GM19238 (cell line): ENCODE results near the gene TRIM15.
"Not testable (repeated sequence)": the region's sequence is repeated elsewhere in the genome, so short reads cannot be mapped to it uniquely, and the experiment has no call there.

Experiments used
- DNase-seq: peaks from one replicate; pipeline ENCODE4 v3.0.0; 2011; ENCODE audit warnings: low spot score; ENCODE audit not compliant: insufficient read length

The TRIM15 gene

GRCh38 chr6:30163090-30163917 lies at the start of gene TRIM15:
TRIM15 (plus strand) TSS chr6:30163546; CDS start chr6:30163685, 139 bp downstream.
- no peak for DNase-seq

GRCh38 chr6:30113841-30114240 lies 49.5 kb upstream of the TRIM15 start:
- DNase-seq, result no peak

GRCh38 chr6:30116724-30117123 lies 46.6 kb upstream of the TRIM15 start:
- no peak for DNase-seq

- DNase-seq, result not testable (repeated sequence)
These were observed 44.7 kb upstream of the TRIM15 start for GRCh38 chr6:30118691-30119090.

GRCh38 chr6:30121446-30122366 lies 41.6 kb upstream of the TRIM15 start:
- DNase-seq, result no peak

GRCh38 chr6:30122515-30122914 lies 40.8 kb upstream of the TRIM15 start:
- no peak for DNase-seq

- no peak for DNase-seq
These were observed 35.9 kb upstream of the TRIM15 start for GRCh38 chr6:30127238-30128093.

GRCh38 chr6:30129265-30130178 lies 33.8 kb upstream of the TRIM15 start:
- no peak for DNase-seq

GRCh38 chr6:30130179-30130679 lies 33.1 kb upstream of the TRIM15 start:
- no peak for DNase-seq

GRCh38 chr6:30130887-30131862 lies 32.2 kb upstream of the TRIM15 start:
- DNase-seq, result peak; percentile 77

GRCh38 chr6:30131947-30132497 lies 31.3 kb upstream of the TRIM15 start:
- DNase-seq, result no peak

- DNase-seq, result no peak
These were observed 28.2 kb upstream of the TRIM15 start for GRCh38 chr6:30135147-30135546.

- DNase-seq, result no peak
These were observed 27.6 kb upstream of the TRIM15 start, which contains the start of gene TRIM40 for GRCh38 chr6:30135757-30136156. TRIM40 (plus strand) TSS chr6:30136140; CDS start chr6:30137037, 897 bp downstream.

- DNase-seq, result no peak
These were observed 26.6 kb upstream of the TRIM15 start for GRCh38 chr6:30136570-30137286.

GRCh38 chr6:30140240-30140639 lies 23.1 kb upstream of the TRIM15 start:
- DNase-seq, result not testable (repeated sequence)

GRCh38 chr6:30142665-30143064 lies 20.7 kb upstream of the TRIM15 start:
- DNase-seq, result no peak

- no peak for DNase-seq
These were observed 19.6 kb upstream of the TRIM15 start for GRCh38 chr6:30143780-30144179.

- no peak for DNase-seq
These were observed 18.5 kb upstream of the TRIM15 start for GRCh38 chr6:30144811-30145210.
